Measurements from ENCODE around the gene ATXN7. TPM values are rescaled to one million over a fixed set of nuclear protein-coding genes. Genes with fewer than 3 reads are reported as not detected.
A peak's percentile ranks its signal among the peaks of the same experiment; 100 is the strongest.

ATXN7 gene
- total RNA-seq, 2 experiments from 2014 or later, result 289 to 304 TPM

GRCh38 chr3:63936925-63937324 is 73.3 kb downstream of the ATXN7 start:
- TF ChIP-seq CTCF (IDR thresholded peaks at IDR 0.05), result no peak
- peaks cover 3% of the 10 kb centered on the region for H3K36me3 ChIP-seq (ENCODE audit: insufficient read depth, low read length)
- ChIA-PET CTCF (interaction anchor here (1.7 kb wide), 1 partner anchor 86 kb away, joined by 5 read pairs; the partner anchor contains the start of gene PSMD6), POLR2A (no interaction called here)
- no peak overlapping the region for H3K27ac Mint-ChIP-seq
- no peaks in the 10 kb centered on the region for H3K27me3 Mint-ChIP-seq
- H3K4me3 ChIP-seq (ENCODE audit: low read length), result no peak overlapping the region
- ATAC-seq (ENCODE audit: poor library complexity) (no peak), DNase-seq (no peak)
- H3K27ac ChIP-seq (ENCODE audit: low read depth in 1 of 2, low read length in 2 of 2), result no peak overlapping the region
- H3K9me3 Mint-ChIP-seq, result no peaks in the 10 kb centered on the region
- H3K4me1 Mint-ChIP-seq (ENCODE audit: low read depth), result peaks cover 70% of the 10 kb centered on the region
- no peaks in the 10 kb centered on the region for H3K27me3 ChIP-seq (ENCODE audit: control insufficient read depth in 1 of 2, insufficient read depth in 2 of 2, low read length in 2 of 2)
- H3K4me1 ChIP-seq (ENCODE audit: insufficient read depth, low read length), result peaks cover 19% of the 10 kb centered on the region
- H3K4me3 Mint-ChIP-seq, result no peak overlapping the region
- intact Hi-C loops (cut with DNase I, micrococcal nuclease), result no loop called here
- no peaks in the 10 kb centered on the region for H3K9me3 ChIP-seq (ENCODE audit: control insufficient read depth in 1 of 2, insufficient read depth in 1 of 2, low read length in 2 of 2)
- H3K36me3 Mint-ChIP-seq (ENCODE audit: low read depth), result no peaks in the 10 kb centered on the region

- intact Hi-C loops (cut with DNase I, micrococcal nuclease), result no loop called here
- Mint-ChIP-seq H3K27me3 (no peaks in the 10 kb centered on the region), H3K27ac (no peak overlapping the region), H3K9me3 (no peaks in the 10 kb centered on the region), H3K4me3 (no peak overlapping the region), H3K4me1 (ENCODE audit: low read depth) (peaks cover 69% of the 10 kb centered on the region), H3K36me3 (ENCODE audit: low read depth) (peaks cover 1% of the 10 kb centered on the region)
- CTCF ChIA-PET, result interaction anchor here (1.7 kb wide), 1 partner anchor 85 kb away, joined by 5 read pairs; the partner anchor contains the start of gene PSMD6
- POLR2A ChIA-PET, result interaction anchor here (0.8 kb wide), 1 partner anchor 8 kb away, joined by 3 read pairs; no protein-coding TSS in a partner anchor
- peaks cover 14% of the 10 kb centered on the region for H3K4me1 ChIP-seq (ENCODE audit: insufficient read depth, low read length)
- ATAC-seq (ENCODE audit: poor library complexity) (no peak), DNase-seq (peak in 3 of 14 experiments; percentile 42 to 54 (median 48))
- H3K36me3 ChIP-seq (ENCODE audit: insufficient read depth, low read length), result no peaks in the 10 kb centered on the region
- H3K27ac ChIP-seq (ENCODE audit: low read depth in 1 of 2, low read length in 2 of 2), result no peak overlapping the region
- no peaks in the 10 kb centered on the region for H3K27me3 ChIP-seq (ENCODE audit: control insufficient read depth in 1 of 2, insufficient read depth in 2 of 2, low read length in 2 of 2)
- no peak for TF ChIP-seq CTCF (IDR thresholded peaks at IDR 0.05)
- no peak overlapping the region for H3K4me3 ChIP-seq (ENCODE audit: low read length)
- H3K9me3 ChIP-seq (ENCODE audit: control insufficient read depth in 1 of 2, insufficient read depth in 1 of 2, low read length in 2 of 2), result no peaks in the 10 kb centered on the region
Observed at GRCh38 chr3:63937661-63938651, 74.3 kb downstream of the ATXN7 start.

GRCh38 chr3:63940389-63940757 is 76.7 kb downstream of the ATXN7 start:
- Histone ChIP-seq H3K4me1 (ENCODE audit: insufficient read depth, low read length) (no peaks in the 10 kb centered on the region), H3K4me3 (ENCODE audit: low read length) (no peak overlapping the region), H3K27me3 (ENCODE audit: control insufficient read depth in 1 of 2, insufficient read depth in 2 of 2, low read length in 2 of 2) (no peaks in the 10 kb centered on the region), H3K9me3 (ENCODE audit: control insufficient read depth in 1 of 2, insufficient read depth in 1 of 2, low read length in 2 of 2) (no peaks in the 10 kb centered on the region), H3K27ac (ENCODE audit: low read depth in 1 of 2, low read length in 2 of 2) (no peak overlapping the region), H3K36me3 (ENCODE audit: insufficient read depth, low read length) (peaks cover 7% of the 10 kb centered on the region)
- no peaks in the 10 kb centered on the region for H3K27me3 Mint-ChIP-seq
- no peak for ATAC-seq (ENCODE audit: poor library complexity)
- intact Hi-C loops (cut with DNase I, micrococcal nuclease), result no loop called here
- no peak for TF ChIP-seq CTCF (IDR thresholded peaks at IDR 0.05)
- H3K36me3 Mint-ChIP-seq (ENCODE audit: low read depth), result peaks cover 16% of the 10 kb centered on the region
- H3K9me3 Mint-ChIP-seq, result no peaks in the 10 kb centered on the region
- DNase-seq, result no peak
- H3K27ac Mint-ChIP-seq, result no peak overlapping the region
- ChIA-PET CTCF (interaction anchor here (0.6 kb wide), 1 partner anchor 15 kb away, joined by 4 read pairs; no protein-coding TSS in a partner anchor), POLR2A (no interaction called here)
- no peak overlapping the region for H3K4me3 Mint-ChIP-seq
- H3K4me1 Mint-ChIP-seq (ENCODE audit: low read depth), result peaks cover 64% of the 10 kb centered on the region

All from CD4-positive, alpha-beta T cell (primary cell).